GM19455 (cell line): ENCODE measurements around the gene CORO7.
A peak's percentile ranks its signal among the peaks of the same experiment; 100 is the strongest.

Experiments used
- ATAC-seq: cut with Tn5 transposase; IDR thresholded peaks from one replicate; pipeline ENCODE4 v1.9.1; 2021; ENCODE audit not compliant: unreplicated experiment

Gene CORO7

DNA sequence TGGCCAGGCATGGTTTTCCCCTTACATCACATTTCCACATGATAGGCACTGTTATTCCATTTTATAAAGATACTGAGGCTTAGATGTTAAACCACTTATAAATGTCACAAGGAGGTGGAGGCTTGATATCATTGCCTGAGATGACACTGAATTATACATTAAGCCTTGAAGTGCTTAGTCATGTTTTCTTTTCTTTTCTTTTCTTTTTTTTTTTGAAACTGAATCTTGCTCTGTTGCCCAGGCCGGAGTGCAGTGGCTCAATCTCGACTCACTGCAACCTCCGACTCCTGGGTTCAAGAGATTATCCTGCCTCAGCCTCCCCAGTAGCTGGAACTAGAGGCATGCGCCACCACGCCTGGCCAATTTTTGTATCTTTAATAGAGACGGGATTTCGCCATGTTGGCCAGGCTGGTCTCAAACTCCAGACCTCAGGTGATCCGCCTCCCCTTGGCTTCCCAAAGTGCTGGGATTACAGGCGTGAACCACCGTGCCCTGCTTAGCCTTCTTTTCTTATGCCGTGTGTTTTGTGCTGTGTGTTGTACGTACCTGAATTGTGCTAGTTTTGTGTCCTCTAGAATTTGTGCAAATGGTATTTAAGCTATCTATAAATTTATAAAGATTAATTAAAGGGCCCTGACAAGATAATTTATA lies 10.5 kb upstream of the CORO7 start:
- no peak for ATAC-seq

DNA sequence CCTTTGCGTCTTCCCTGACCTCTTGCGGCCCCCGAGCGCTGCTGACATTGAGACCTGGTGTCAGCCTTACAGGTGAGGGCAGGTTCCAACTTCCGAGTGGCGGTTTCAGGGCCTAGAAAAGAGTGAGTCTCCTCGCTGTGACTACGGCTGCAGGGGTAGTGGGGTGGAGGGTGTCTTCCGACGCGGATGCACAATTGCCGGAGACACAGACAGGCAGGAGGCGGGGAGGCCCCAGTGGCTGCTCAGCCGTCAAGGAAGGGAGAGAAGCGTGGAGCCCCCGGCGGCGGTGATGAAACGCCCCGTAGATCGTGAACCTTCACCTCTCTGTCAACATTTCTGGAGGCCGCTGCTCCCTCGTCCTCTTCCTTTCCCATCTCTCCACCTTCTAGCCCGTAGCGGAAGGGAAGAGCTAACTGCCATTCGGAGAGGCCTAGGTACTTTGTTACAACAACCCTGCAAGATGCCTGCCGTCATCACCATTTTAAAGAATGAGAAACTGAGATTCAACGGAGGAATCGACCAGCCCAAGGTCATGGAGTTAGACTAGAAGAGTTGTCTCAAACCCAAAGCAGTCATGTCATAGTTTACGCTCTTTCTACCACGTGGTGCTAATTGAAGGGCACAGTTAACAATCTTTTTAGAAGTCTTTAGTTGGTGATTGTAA lies 9.8 kb upstream of the CORO7 start:
- ATAC-seq = peak; percentile 40

DNA sequence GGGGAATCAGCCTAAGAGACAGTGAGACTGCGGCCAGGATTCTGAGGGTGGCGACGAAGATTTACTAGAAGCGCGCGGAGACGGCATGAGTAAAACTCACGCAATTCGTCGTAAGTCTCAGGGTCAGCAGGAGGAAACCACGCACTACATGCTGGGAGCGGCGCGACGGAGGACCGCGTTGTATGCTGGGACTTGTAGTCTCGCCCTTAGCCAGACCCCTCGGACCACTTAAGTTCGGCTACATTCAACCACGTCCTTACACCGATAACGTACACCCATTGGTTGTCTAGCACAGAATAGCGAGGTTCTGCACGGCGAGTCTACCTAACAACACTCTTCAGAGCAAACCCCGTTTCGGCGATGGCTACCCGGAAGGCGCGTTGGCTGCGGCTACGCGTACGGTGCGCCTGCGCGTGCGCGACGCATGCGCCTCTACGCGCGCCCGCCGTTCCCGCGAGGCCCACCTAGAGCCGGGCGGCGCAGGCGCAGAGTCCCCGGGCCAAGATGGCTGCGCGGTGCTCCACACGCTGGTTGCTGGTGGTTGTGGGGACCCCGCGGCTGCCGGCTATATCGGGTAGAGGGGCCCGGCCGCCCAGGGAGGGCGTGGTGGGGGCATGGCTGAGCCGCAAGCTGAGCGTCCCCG lies 9.1 kb upstream of the CORO7 start, which contains the start of gene DNAJA3:
TSS of gene DNAJA3 (plus strand) at position 491 of the 643 bp plus-strand sequence. CDS start at position 505, 14 bp downstream.
- peak; percentile 82 for ATAC-seq

DNA sequence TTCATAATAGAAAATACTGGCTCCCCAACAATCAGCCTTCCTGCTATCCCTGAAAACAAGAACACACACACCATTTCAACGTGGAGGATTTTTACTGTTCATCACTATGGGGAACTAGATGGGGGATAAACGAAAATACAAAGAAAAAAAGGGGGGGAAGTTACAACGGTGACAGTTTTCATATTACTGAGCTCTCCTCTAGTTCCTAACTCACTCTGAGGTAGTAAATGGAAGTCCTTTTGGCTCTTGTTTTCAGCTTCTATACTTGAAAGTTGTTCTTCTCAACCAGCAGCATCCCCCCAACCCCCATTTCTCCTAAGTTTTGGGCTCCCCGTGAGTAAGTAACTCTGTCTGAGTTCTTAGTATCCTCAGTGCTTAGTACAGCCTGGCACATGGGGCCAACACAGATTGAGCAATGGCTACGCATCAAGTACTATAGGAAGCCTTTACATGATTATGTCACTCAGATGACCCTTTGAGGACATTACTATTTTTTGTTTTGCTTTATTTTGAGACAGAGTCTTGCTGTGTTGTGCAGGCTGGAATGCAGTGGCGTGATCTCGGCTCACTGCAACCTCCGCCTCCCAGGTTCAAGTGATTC lies 4.2 kb upstream of the CORO7 start:
- no peak for ATAC-seq

- ATAC-seq = no peak
These were observed 3.1 kb upstream of the CORO7 start for GRCh38 chr16:4419402-4419959.

GRCh38 chr16:4415538-4416199 lies 727 bp downstream of the CORO7 start:
- peak; percentile 9 for ATAC-seq

GRCh38 chr16:4414187-4414917 lies 2.0 kb downstream of the CORO7 start:
- ATAC-seq = peak; percentile 53

- ATAC-seq = no peak
These were observed 3.5 kb downstream of the CORO7 start for GRCh38 chr16:4412854-4413253.

GRCh38 chr16:4412159-4412558 lies 4.2 kb downstream of the CORO7 start:
- no peak for ATAC-seq

DNA sequence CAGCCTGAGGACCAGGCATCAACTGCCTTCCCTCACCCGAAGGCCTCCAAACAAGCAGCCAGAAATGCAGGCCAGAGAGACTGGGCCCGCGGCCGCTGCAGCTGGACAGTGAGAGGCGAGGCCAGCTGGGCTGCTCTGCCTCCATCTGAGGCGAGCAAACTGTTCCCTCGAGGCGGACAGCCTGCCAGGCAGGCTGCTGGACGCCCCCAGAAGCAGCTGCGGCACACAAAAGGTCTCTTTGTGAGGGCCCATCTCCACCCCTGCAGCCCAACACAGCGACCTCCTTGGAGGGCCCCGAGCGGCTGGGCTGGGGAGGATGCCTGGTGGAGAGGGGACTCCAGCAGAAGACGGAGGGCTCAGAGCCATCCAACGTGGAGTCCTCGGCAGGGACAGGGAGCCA lies 4.7 kb downstream of the CORO7 start:
- ATAC-seq = no peak

DNA sequence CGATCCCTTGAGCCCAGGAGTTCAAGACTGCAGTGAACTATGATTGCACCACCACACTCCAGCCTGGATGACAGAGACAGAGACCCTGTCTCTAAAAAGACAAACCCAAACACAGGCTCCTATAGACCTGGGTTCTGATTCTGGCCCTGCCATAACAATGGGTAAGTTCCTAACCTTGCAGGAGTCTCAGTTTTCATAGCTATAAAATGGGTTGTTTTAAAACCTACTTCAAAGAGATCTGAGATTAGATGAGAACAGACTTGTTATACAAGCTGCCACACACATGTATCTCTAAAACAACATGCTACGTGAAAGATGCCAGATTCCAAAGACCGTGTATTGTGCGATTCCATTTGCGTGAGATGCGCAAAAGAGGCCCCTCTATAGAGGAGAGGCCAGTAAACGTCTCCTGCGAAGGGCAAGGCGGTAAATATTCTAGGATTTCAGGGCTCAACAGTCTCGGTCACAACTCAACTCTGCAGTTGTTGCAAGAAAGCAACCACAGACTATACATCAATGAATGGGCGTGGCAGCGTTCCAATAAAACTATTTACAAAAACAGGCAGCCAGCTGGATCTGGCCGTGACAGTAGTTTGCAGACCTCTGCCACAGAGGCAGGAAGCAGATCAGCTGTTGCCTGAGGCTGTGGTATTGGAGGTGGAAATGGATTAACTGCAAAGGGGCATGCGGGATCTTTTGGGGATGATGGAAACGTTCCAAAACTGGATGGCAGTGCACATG lies 5.9 kb downstream of the CORO7 start:
- no peak for ATAC-seq

- no peak for ATAC-seq
These were observed 7.1 kb downstream of the CORO7 start for GRCh38 chr16:4409081-4409932.

DNA sequence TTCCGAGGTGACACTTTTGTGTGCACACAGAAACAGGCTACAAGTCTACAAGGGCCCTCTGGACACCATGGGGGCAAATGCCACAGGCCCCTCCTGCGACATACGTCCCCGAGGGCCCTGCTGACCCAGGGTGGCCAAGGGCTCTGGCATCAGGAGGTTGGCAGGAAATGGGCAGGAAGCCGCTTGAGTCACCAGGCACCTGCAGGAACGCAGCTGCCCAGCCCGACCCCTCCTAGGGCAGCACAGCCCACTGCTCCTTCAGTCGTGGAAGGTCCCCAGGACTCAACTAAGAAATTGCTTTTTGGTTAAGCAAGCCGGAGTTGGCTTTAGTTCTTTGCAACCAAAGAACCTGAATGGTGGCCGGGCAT lies 8.1 kb downstream of the CORO7 start:
- ATAC-seq = no peak

DNA sequence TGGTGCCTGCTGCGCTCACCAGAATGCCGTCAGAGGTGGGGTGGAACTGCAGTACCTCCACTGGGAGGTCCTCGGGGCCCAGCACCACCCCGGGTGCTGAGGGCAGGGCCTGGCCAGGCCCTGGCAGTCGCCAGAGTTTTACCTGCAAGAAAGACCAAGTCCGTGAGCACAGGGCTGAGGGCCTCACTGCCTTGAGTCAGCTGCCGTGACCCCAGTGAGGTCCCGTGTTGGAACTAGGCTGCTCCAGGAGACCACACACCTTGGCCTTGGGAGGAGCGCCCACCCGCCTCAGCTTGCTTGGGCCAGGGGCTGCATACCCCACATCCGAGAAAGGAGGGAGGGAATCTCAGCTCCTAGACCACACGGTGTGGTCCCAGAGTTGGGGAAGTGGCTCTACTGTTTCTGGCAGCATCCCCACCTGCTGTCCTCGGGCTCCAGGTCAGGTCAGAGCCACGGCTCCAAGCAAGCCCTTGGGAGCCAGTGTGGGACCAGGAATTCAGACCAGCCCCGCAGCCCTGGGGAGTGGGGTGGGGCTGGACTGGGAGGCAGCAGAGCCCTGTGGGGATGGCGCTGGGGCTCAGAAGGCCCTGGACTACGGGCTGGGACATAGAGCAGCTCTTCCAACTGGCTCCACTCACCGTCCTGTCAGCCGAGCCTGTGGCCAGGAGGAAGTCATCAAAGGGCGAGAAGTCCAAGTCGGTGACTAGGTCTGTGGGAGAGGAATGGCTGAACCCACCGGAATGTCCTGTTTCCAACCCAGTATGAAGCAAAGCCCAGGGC lies 8.7 kb downstream of the CORO7 start:
- no peak for ATAC-seq

GRCh38 chr16:4404967-4405696 lies 11.3 kb downstream of the CORO7 start:
- no peak for ATAC-seq

DNA sequence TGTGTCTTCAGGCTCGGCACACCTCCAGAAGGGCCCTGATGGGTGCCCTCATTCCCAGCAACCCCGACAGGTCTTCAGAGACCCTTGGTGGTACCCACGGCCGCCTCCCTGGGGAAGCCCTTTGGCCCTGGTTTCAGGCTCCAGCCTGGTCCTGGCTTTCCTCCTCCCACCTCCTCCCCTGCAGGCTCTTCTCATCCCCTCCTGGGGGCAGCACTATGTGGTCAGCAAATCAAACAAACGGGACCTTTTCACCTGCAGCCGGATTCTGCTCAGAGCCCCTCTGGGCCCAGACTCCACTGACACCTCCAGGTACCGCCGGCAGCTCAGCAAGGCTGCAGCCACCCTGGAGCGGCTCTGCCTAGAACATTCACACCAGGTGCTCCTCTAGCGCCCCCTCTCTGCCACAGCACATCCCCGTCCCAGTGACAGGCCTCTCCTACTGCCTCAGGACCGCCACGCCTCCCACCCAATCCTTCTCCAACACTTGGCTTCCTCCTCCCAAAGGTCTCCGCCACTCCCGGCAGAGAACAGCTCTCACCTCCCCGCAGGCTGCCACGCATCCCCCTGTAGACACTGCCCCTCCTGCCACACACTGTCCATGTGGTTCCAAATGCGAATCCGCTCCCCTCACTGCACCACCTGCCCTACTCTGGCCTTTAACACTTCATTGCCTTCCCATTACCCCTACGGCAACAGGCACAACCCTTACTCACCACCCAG lies 12.0 kb downstream of the CORO7 start:
- ATAC-seq = no peak
